Embryonic facial prominence (tissue), 1 donor: ENCODE measurements around the gene CAMK2N2.
A peak's percentile ranks its signal among the peaks of the same experiment; 100 is the strongest.
"Not testable (repeated sequence)": the region's sequence is repeated elsewhere in the genome, so short reads cannot be mapped to it uniquely, and the experiment has no call there.

Source experiments
- DNase-seq: peaks from one replicate; pipeline ENCODE4 v3.0.0-alpha.2; 2016; ENCODE audit errors: extremely low spot score

CAMK2N2 gene

DNA sequence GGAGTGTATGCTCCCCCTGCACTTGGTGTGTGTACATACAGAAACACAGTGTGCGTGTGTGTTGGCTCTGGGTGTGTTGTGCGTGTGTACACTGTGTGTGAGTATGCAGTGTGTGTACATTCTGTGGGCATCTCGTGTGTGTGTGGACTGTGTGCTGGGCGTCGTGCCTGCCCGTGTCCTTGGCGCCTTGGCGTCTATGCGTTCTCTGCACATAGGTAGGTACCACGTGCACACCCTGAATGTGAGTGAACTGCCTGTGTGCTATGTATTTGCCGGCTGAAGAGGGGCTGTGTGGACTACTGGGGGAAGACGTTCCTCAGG, 14.0 kb upstream of the CAMK2N2 start:
- no peak for DNase-seq

DNA sequence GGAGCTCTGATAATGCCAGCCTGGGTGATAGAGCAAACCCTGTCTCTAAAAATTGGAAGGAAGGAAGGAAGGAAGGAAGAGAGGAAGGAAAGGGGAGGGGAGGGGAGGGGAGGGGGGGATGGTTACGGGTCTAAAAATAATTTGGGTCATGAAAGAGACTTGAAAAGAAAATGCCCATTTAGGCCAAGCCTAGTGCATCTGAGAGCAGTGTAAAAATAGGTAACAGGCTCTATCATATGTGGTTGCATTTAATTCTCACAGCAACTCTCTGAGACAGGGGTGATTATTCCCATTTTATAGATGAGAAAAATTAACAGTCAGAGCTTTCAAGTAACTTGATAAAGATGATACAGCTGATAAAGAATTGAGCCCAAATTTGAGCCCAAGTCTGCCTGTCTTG, 10.9 kb upstream of the CAMK2N2 start:
- DNase-seq: no peak

GRCh38 chr3:184267249-184267648, 5.9 kb upstream of the CAMK2N2 start:
- DNase-seq: not testable (repeated sequence)

- DNase-seq: no peak
Measured at GRCh38 chr3:184262764-184263179, 1.4 kb upstream of the CAMK2N2 start.

DNA sequence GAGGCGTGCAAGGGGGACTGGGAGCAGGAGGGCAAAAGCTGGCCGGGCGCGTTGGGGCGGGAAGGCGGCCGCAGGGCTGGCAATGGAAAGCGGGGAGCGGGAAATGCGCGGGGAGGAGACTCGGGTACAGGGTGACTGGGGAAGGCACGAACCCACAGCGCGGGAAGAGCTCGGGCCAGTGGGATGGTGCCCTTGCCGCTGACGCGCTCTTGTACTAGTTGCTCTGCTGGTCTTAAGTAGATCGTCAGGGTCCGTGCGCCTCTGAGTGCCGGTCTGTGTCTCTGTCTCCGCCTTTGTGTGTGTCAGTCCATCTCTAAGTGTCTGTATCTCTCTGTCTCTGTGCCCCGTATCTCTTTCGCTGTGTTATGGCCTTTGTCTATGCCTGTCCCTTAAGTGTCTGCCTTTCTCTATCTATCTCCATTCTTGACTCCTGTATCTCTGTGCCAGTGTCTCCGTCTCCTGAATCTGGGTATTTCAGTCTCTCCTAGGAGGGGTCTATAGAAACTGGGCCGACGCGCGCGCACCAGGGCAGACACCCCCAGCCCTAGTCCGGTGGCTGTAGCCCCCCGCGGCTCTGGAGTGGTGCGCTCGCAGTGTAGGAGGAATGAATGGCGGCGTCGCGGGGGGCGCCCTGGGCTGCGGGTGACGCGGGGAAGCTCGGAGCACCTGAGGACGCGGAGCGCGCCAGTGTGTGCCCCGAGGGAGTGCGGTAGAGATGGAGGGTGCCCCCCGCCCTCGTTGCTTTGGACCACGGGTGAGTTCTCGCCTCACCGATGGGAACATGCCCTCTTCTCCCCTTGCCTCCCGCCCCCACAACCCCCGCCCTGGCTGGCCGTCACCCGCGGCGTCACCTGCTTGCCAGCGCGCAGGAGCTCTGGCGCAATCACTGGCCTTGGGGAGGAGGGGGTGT, 756 bp upstream of the CAMK2N2 start:
- no peak for DNase-seq

GRCh38 chr3:184260724-184261269, 556 bp downstream of the CAMK2N2 start:
- no peak for DNase-seq

- no peak for DNase-seq
Measured at GRCh38 chr3:184259878-184260723, 1.3 kb downstream of the CAMK2N2 start.

- DNase-seq: no peak
Measured at GRCh38 chr3:184259396-184259877, 1.9 kb downstream of the CAMK2N2 start.

DNA sequence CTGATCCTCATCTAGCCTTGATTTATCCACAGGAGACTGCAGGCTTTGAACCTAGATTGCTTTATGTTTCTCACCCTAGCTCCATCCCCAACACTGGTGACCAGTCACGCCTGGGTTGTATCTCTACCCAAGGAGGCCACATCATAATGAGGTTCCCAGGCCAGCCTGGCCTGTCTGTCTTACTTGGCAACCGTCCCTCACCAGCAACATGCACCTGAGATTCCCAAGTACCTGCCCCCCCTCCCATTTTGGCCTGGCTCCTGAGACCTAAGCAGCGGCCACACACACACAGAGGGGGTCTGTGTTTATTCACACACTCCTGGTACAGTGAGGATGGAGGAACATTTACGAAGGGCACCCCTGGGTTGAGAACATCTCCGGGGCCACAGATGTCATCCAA, 2.4 kb downstream of the CAMK2N2 start:
- DNase-seq: no peak

DNA sequence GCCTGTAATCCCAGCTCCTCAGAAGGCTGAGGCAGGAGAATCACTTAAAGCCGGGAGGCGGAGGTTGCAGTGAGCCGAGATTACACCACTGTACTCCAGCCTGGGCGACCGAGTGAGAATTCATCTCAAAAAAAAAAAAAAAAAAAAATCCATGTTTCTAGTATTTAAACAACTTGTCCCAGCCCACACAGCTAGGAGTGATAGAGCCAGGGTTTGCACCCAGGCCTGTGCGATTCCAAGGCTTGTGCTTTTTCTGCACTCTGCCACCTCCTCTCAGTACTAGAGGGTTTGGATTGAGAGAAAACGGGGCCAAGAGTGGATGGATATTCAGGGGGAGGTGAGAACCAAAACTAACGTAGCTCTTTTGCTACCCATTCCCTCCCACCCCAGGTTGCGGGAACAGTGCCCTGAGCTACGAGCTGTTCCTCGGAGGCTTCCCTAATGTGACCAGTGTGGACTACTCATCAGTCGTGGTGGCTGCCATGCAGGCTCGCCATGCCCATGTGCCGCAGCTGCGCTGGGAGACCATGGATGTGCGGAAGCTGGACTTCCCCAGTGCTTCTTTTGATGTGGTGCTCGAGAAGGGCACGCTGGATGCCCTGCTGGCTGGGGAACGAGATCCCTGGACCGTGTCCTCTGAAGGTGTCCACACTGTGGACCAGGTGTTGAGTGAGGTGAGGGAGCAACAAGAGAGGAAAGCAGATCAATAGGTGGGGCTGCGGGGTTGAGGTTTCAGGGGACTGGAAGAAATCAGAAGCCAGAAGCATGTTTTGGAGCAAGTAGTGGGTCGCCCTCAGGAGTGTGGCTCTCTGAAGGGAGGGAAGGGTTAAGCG, 4.1 kb downstream of the CAMK2N2 start:
- DNase-seq: no peak

- no peak for DNase-seq
Measured at GRCh38 chr3:184255291-184256039, 5.9 kb downstream of the CAMK2N2 start.

GRCh38 chr3:184250167-184250828, 11.1 kb downstream of the CAMK2N2 start:
- no peak for DNase-seq

DNA sequence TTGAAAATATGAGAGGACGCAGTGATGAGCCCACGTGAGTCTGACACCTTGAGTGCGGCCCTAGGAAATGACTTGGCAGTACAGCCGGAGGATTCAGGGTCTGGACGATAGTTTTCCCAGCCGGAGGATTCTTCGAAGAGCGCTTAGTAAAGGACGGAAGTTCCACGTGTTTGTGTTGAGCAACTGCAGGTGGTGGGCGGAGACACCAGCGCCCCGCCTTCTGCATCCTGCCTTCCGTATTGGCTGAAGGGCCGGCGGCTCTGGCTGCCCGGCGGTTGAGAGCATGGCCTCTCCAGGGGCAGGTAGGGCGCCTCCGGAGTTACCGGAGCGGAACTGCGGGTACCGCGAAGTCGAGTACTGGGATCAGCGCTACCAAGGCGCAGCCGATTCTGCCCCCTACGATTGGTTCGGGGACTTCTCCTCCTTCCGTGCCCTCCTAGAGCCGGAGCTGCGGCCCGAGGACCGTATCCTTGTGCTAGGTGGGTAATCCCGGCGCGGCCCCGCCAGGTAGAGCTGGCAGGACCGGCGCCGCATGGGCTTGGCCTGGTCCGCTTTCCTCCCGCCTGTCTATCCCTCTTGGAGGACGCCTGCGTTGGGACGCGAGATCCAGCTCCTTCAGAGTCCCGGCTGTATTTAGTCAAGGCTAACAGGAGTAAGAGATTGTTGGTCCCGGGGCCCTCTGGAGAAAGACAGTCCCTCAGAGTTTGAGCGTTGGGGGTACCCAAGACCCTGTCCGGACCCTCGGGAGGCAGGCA, 11.8 kb downstream of the CAMK2N2 start, which contains the start of gene EEF1AKMT4:
EEF1AKMT4 (plus strand) TSS at position 261 of the 755 bp plus-strand sequence; CDS start at position 284, 23 bp downstream.
- DNase-seq: peak; percentile 95

GRCh38 chr3:184248454-184249411, 12.6 kb downstream of the CAMK2N2 start, which contains the start of gene ALG3:
Gene ALG3 (minus strand): TSS chr3:184248962. CDS start chr3:184248940, 22 bp downstream.
- DNase-seq: peak; percentile 64

- no peak for DNase-seq
Measured at GRCh38 chr3:184242297-184242685, 19.1 kb downstream of the CAMK2N2 start.

DNA sequence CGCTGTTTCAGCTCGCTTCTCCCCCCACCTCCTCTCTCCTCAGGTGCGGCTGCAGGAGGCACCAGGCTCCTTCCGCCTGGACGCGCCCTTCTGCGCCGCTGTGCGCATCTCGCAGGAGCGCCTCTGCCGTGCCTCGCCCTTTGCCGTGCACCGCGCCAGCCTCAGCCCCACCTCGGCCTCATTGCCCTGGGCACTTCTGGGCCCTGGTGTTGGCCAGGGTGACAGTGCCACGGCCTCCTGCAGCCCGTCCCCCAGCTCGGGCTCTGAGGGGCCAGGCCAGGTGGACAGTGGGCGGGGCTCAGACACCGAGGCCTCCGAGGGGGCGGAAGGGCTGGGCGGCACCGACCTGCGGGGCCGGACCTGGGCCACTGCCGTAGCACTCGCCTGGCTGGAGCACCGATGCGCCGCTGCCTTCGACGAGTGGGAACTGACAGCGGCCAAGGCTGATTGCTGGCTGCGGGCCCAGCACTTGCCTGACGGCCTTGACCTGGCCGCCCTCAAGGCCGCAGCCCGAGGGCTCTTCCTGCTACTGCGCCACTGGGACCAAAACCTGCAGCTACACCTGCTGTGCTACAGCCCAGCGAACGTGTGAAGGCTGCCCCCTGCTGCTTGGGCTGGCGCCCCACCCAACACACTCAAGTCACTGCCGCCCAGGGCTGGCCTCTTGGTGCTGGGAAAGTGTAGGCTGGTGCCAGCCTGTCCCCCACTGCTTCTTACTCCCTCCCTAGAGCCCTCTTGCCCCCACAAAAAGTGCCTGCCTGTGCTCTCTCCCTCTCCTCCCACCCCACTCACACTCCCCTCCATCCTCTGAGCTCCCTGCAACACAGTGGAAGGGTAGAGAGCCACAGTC, 19.7 kb downstream of the CAMK2N2 start:
- no peak for DNase-seq

DNA sequence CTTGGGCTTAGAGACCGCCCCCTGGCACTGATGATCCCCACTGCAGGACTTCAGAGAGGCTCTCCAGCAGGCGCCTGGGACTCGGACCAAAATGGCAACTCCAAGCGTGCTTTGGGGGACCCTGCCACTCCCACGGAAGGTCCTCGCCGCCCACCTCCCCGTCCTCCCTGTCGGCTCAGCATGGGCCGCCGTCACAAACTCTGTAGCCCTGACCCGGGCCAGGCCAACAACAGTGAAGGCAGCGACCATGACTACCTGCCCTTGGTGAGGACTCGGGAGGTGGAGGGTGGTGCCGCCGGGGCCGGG, 20.3 kb downstream of the CAMK2N2 start:
- DNase-seq: no peak
